ENCODE measurements around the gene PAK4. TPM values are rescaled to one million over a fixed set of nuclear protein-coding genes. Genes with fewer than 3 reads are reported as not detected.

PAK4 gene
- total and polyA plus RNA-seq, 2 of the 8 experiments (the other 6 are each of a cell fraction or from before 2014, with no cell fraction given): 50.7 to 64.4 TPM

DNA sequence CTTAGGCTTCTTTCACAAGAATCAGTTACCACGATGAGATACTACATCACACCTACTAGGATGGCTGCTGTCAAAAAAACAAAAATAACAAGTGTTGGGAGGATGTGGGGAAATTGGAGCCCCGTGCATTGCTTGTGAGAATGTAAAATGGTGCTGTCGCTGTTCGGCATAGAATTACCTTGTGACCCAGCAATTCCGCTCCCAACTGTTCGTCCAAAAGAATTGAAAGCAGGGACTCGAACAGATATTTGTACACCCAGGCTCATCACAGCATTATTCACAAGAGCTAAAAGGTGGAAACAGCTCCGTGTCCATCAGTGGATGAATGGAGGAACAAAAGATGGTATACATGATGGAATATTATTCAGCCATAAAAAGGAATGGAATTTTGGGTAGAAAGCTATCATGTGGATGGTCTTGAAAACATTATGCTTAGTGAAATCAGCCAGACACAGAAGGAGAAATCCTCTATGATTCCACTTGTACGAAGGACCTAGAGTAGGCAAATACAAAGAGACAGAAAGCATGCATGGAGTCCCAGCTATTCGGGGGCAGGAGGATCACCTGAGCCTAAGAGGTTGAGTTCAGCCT is 23.4 kb downstream of the PAK4 start (continued):
- no peak for TF ChIP-seq CBX8 (IDR thresholded peaks at IDR 0.05; ENCODE audit: borderline replicate concordance, low read depth, low read length)
